Measurements from ENCODE around the gene UBIAD1.

Gene UBIAD1

GRCh38 chr1:11337580-11338073 lies 64.6 kb downstream of the UBIAD1 start:
- H3K27me3 ChIP-seq (replicated peaks in 2 of 5; ENCODE audit: control insufficient read depth in 4 of 5, insufficient read depth in 5 of 5, low read length in 4 of 5), result peaks cover 0 to 18% (median 0%) of the 10 kb centered on the region in 5 experiments
- H3K4me3 ChIP-seq (ENCODE audit: control insufficient read depth in 1 of 7, extremely low read depth in 1 of 7, insufficient read depth in 4 of 7, low read depth in 2 of 7, low read length in 6 of 7), result no peak overlapping the region
- H3K36me3 ChIP-seq (ENCODE audit: control insufficient read depth in 4 of 4, insufficient read depth in 4 of 4, low read length in 3 of 4), result no peaks in the 10 kb centered on the region
- no peak overlapping the region for H3K27ac ChIP-seq (ENCODE audit: insufficient read depth in 1 of 2, low read depth in 1 of 2, low read length in 2 of 2, poor library complexity in 1 of 2, severe bottlenecking in 2 of 2)
- H3K4me1 ChIP-seq (ENCODE audit: control extremely low read depth in 1 of 4, control insufficient read depth in 4 of 4, insufficient read depth in 4 of 4, low read length in 3 of 4), result peaks cover 0 to 14% (median 8%) of the 10 kb centered on the region in 4 experiments
- ChIA-PET POLR2A (no interaction called here), CTCF (interaction anchor here (0.8 to 1.9 kb wide), 6 partner anchors 26 to 306 kb away, joined by 3 to 7 read pairs (median 3); no protein-coding TSS in a partner anchor)
- 37% methylated on average over 2 of the region's 12 CpGs for WGBS (ENCODE audit: insufficient coverage)
- no peaks in the 10 kb centered on the region for H3K9me3 ChIP-seq (ENCODE audit: control extremely low read depth in 1 of 5, control insufficient read depth in 4 of 5, insufficient read depth in 2 of 5, low read depth in 1 of 5, low read length in 4 of 5)
- DNase-seq, result peak; percentile 66 to 76 (median 76)
